ENCODE results near the gene ATXN8OS. TPM values are rescaled to one million over a fixed set of nuclear protein-coding genes. Genes with fewer than 3 reads are reported as not detected.

The ATXN8OS gene
- polyA plus RNA-seq, 3 donors, result not detected

DNA sequence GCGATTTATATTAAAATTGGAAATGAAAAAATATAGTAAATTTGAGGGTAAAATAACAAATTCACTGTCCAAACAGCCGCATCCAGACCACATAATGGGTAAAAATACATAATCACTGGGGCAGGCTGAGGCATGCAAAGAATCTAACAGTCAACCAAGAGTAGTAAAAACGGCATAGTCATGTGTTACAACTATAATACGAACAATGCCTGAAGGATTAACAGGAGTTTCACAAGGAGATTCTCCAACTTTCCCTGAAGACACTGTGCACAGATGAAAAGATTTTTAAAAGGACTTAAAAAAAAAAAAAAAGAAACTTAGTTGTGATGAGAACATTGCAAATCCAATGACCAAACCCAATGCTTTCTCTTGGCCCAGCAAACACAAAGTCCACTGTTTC lies 20.4 kb upstream of the ATXN8OS start:
- Mint-ChIP-seq H3K4me1 (no peaks in the 10 kb centered on the region), H3K27me3 (ENCODE audit: low read depth in 3 of 3) (no peaks in the 10 kb centered on the region), H3K27ac (no peak overlapping the region), H3K9me3 (peaks cover 0 to 9% (median 6%) of the 10 kb centered on the region in 7 donors), H3K4me3 (no peak overlapping the region), H3K36me3 (no peaks in the 10 kb centered on the region)
- H3K36me3 ChIP-seq (replicated peaks in 1 of 2; ENCODE audit: control insufficient read depth in 1 of 2, insufficient read depth in 2 of 2, low read length in 2 of 2), result no peaks in the 10 kb centered on the region
- no peak overlapping the region for H3K4me2 ChIP-seq (replicated peaks; ENCODE audit: extremely low read depth, low read length, poor library complexity, severe bottlenecking)
- H3K9me3 ChIP-seq (replicated peaks in 1 of 2; ENCODE audit: control insufficient read depth in 1 of 2, insufficient read depth in 1 of 2, low read length in 2 of 2), result peaks cover 0 to 4% of the 10 kb centered on the region in 2 donors
- no peak overlapping the region for H3K4me3 ChIP-seq (replicated peaks in 1 of 3; ENCODE audit: low read depth in 2 of 3, low read length in 3 of 3)
- H3K9ac ChIP-seq (ENCODE audit: insufficient read depth, low read length, poor library complexity, severe bottlenecking), result no peak overlapping the region
- H2AFZ ChIP-seq (ENCODE audit: insufficient read depth, low read depth, low read length, poor library complexity, severe bottlenecking), result no peak overlapping the region
- H3K27ac ChIP-seq (ENCODE audit: low read depth in 1 of 2, low read length in 2 of 2), result no peak overlapping the region
- H3K79me2 ChIP-seq (ENCODE audit: insufficient read depth, low read length), result no peaks in the 10 kb centered on the region
- no peaks in the 10 kb centered on the region for H3K4me1 ChIP-seq (ENCODE audit: control insufficient read depth in 1 of 2, insufficient read depth in 2 of 2, low read length in 2 of 2)
- TF ChIP-seq, protein P1, sequence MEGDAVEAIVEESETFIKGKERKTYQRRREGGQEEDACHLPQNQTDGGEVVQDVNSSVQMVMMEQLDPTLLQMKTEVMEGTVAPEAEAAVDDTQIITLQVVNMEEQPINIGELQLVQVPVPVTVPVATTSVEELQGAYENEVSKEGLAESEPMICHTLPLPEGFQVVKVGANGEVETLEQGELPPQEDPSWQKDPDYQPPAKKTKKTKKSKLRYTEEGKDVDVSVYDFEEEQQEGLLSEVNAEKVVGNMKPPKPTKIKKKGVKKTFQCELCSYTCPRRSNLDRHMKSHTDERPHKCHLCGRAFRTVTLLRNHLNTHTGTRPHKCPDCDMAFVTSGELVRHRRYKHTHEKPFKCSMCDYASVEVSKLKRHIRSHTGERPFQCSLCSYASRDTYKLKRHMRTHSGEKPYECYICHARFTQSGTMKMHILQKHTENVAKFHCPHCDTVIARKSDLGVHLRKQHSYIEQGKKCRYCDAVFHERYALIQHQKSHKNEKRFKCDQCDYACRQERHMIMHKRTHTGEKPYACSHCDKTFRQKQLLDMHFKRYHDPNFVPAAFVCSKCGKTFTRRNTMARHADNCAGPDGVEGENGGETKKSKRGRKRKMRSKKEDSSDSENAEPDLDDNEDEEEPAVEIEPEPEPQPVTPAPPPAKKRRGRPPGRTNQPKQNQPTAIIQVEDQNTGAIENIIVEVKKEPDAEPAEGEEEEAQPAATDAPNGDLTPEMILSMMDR (IDR thresholded peaks at IDR 0.05), result no peak
- 80% methylated on average over 1 of the region's 4 CpGs for WGBS (ENCODE audit: insufficient coverage)
- intact Hi-C loops (cut with micrococcal nuclease), result no loop called here
- H3K27me3 ChIP-seq (ENCODE audit: control insufficient read depth in 2 of 2, insufficient read depth in 2 of 2, low read length in 2 of 2), result no peaks in the 10 kb centered on the region
- no peaks in the 10 kb centered on the region for H4K20me1 ChIP-seq (ENCODE audit: insufficient read depth, low read length)
- DNase-seq, result no peak

DNA sequence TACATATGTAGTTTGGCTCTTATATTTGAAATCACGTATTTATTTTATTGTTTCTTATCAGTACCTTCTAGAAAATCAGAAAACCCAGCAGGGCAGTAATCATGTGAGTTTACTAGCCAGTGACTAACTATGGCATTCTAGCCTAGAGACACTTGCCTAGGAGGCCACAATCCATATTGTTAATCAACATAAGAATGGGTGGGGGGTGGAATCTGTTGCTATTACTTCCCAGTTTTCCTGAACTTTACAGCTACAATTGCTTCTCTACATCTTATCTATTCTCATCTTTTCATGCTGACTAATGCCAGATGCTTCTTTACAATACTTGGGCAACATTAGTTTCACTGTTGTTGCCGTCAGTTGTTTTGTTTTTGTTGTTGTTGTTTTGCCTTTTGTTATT lies 18.7 kb upstream of the ATXN8OS start:
- Histone ChIP-seq H3K27me3 (ENCODE audit: control insufficient read depth in 2 of 2, insufficient read depth in 2 of 2, low read length in 2 of 2) (no peaks in the 10 kb centered on the region), H3K4me3 (replicated peaks in 1 of 3; ENCODE audit: low read depth in 2 of 3, low read length in 3 of 3) (no peak overlapping the region), H3K36me3 (replicated peaks in 1 of 2; ENCODE audit: control insufficient read depth in 1 of 2, insufficient read depth in 2 of 2, low read length in 2 of 2) (no peaks in the 10 kb centered on the region), H4K20me1 (ENCODE audit: insufficient read depth, low read length) (no peaks in the 10 kb centered on the region), H3K79me2 (ENCODE audit: insufficient read depth, low read length) (no peaks in the 10 kb centered on the region), H3K27ac (ENCODE audit: low read depth in 1 of 2, low read length in 2 of 2) (no peak overlapping the region), H3K9ac (ENCODE audit: insufficient read depth, low read length, poor library complexity, severe bottlenecking) (no peak overlapping the region), H3K9me3 (replicated peaks in 1 of 2; ENCODE audit: control insufficient read depth in 1 of 2, insufficient read depth in 1 of 2, low read length in 2 of 2) (peaks cover 0 to 4% of the 10 kb centered on the region in 2 donors), H3K4me2 (replicated peaks; ENCODE audit: extremely low read depth, low read length, poor library complexity, severe bottlenecking) (no peak overlapping the region), H2AFZ (ENCODE audit: insufficient read depth, low read depth, low read length, poor library complexity, severe bottlenecking) (no peak overlapping the region), H3K4me1 (ENCODE audit: control insufficient read depth in 1 of 2, insufficient read depth in 2 of 2, low read length in 2 of 2) (no peaks in the 10 kb centered on the region)
- no peak for DNase-seq
- WGBS (ENCODE audit: insufficient coverage), result no CpG with 5 or more reads among the region's 2 CpGs
- Mint-ChIP-seq H3K36me3 (no peaks in the 10 kb centered on the region), H3K9me3 (peaks cover 0 to 8% (median 6%) of the 10 kb centered on the region in 7 donors), H3K4me3 (no peak overlapping the region), H3K27me3 (ENCODE audit: low read depth in 3 of 3) (no peaks in the 10 kb centered on the region), H3K4me1 (no peaks in the 10 kb centered on the region), H3K27ac (no peak overlapping the region)
- TF ChIP-seq, protein P1 (IDR thresholded peaks at IDR 0.05), result no peak
- intact Hi-C loops (cut with micrococcal nuclease), result no loop called here
